ENCODE data around the gene U2AF1L4.
A peak's percentile ranks its signal among the peaks of the same experiment; 100 is the strongest.

Gene U2AF1L4

GRCh38 chr19:35756377-35757230 is 11.4 kb upstream of the U2AF1L4 start, which contains the start of gene HSPB6:
HSPB6 (minus strand) TSS chr19:35757029; CDS start chr19:35757008, 21 bp downstream.
- Histone ChIP-seq H3K9me3 (ENCODE audit: control insufficient read depth, insufficient read depth, low read length) (no peaks in the 10 kb centered on the region), H3K4me1 (ENCODE audit: insufficient read depth, low read length) (peaks cover 3% of the 10 kb centered on the region; the same call in 1 of the 2 replicates), H3K9ac (ENCODE audit: low read depth, low read length) (peak within 1 kb of the TSS; percentile 95), H3K36me3 (ENCODE audit: insufficient read depth, low read length) (no peaks in the 10 kb centered on the region)

DNA sequence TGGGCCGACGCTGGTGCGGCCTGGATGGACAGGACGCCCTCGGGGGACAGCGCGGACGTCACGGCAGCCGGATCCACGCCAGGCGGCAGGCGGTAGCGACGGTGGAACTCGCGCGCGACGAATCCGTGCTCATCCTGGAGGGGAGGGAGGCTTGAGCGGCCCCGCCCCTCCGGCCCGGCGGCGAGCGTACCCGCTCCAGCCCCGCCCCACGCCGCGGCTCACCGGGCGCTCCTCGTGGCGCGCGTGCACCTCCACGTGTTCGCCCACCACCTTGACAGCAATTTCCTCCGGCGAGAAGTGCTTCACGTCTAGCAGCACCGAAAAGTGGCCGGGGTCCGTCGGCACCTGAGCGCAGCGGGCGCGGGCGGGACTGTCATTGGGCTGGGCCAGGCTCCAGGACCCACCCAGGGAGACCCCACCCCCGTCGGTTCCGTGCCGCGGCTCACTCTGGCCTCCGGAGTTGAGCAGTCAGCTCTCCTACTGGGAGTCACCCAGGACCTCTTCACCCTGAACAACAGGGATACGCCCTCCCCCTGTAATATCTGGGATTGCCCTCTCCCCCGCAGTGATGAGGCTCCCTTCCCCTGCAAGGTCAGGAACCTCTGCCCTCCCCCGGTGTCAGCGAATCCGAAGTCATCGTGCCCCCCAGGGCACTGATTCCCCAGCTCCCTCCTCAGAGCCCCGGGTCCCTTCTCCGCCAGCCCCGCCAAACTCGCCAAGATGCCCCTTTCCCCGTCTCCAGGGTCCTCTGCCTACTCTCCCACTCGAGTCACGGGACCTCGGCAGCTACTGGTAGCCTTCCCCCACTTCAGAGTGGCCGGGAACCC is 10.5 kb upstream of the U2AF1L4 start:
- H3K4me1 ChIP-seq (ENCODE audit: insufficient read depth, low read length): peaks cover 3% of the 10 kb centered on the region; the same call in 1 of the 2 replicates
- no peaks in the 10 kb centered on the region for H3K9me3 ChIP-seq (ENCODE audit: control insufficient read depth, insufficient read depth, low read length)
- peak overlapping the region; percentile 95 for H3K9ac ChIP-seq (ENCODE audit: low read depth, low read length)

GRCh38 chr19:35755131-35755549 is 9.9 kb upstream of the U2AF1L4 start:
- Histone ChIP-seq H3K36me3 (ENCODE audit: insufficient read depth, low read length) (no peaks in the 10 kb centered on the region), H3K4me1 (ENCODE audit: insufficient read depth, low read length) (peaks cover 3% of the 10 kb centered on the region; the same call in 1 of the 2 replicates), H3K9ac (ENCODE audit: low read depth, low read length) (peak overlapping the region; percentile 95), H3K9me3 (ENCODE audit: control insufficient read depth, insufficient read depth, low read length) (no peaks in the 10 kb centered on the region)

More for the DNA sequence above, 10.5 kb upstream of the U2AF1L4 start:
- H3K36me3 ChIP-seq (ENCODE audit: insufficient read depth, low read length): no peaks in the 10 kb centered on the region

GRCh38 chr19:35754370-35755130 is 9.3 kb upstream of the U2AF1L4 start:
- Histone ChIP-seq H3K36me3 (ENCODE audit: insufficient read depth, low read length) (no peaks in the 10 kb centered on the region), H3K9ac (ENCODE audit: low read depth, low read length) (no peak overlapping the region), H3K9me3 (ENCODE audit: control insufficient read depth, insufficient read depth, low read length) (no peaks in the 10 kb centered on the region), H3K4me1 (ENCODE audit: insufficient read depth, low read length) (peaks cover 3% of the 10 kb centered on the region; the same call in 1 of the 2 replicates)

GRCh38 chr19:35753634-35754369 is 8.6 kb upstream of the U2AF1L4 start:
- H3K9ac ChIP-seq (ENCODE audit: low read depth, low read length): no peak overlapping the region
- H3K4me1 ChIP-seq (ENCODE audit: insufficient read depth, low read length): 0 out of 2 replicates have a peak, but pooled peaks cover 6% of the 10 kb centered on the region
- no peaks in the 10 kb centered on the region for H3K36me3 ChIP-seq (ENCODE audit: insufficient read depth, low read length)
- no peaks in the 10 kb centered on the region for H3K9me3 ChIP-seq (ENCODE audit: control insufficient read depth, insufficient read depth, low read length)

- Histone ChIP-seq H3K4me1 (ENCODE audit: insufficient read depth, low read length) (0 out of 2 replicates have a peak, but pooled peaks cover 6% of the 10 kb centered on the region), H3K9me3 (ENCODE audit: control insufficient read depth, insufficient read depth, low read length) (no peaks in the 10 kb centered on the region), H3K9ac (ENCODE audit: low read depth, low read length) (no peak overlapping the region), H3K36me3 (ENCODE audit: insufficient read depth, low read length) (no peaks in the 10 kb centered on the region)
These were observed 7.6 kb upstream of the U2AF1L4 start for GRCh38 chr19:35752746-35753350.

DNA sequence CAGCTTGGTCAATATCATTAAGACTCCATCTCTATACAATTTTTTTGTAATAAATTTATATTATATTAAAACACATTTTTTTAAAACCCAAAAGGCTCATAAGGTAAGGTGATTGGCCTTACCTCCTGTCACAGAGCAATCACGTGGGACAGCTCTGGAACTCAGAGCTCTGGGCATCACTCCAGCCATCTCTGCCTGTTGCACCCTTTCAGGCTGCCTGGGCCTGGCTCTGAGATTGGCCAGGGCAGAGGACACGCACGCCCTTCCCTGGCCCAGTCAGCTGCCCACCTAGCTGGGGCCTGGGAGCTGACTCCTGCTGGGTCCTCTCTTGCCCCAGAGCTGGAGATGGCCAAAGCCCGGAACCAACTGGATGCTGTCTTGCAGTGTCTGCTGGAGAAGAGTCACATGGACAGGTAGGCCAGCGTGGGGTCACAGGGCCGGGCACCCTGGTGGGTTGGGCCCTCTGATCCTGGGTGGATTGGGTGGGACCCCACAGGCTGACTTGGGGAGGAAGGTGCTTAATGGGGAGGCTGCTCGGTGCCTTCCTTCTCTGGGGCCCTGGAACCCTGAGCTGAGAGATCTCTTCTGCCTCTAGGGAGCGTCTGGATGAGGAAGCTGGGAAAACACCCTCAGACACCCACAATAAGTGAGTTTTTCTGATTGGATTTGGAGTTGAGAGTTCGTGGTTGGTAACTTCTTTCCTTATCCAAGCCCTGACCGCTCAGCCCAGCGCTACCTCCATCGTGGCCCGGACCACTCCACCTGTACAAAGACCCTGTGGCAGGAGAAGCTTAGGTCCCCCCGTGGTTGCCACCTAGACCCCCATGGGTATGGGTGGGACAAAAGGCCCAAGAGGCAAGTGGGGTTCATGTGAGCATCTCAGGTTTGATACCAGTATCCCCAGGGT is 6.9 kb upstream of the U2AF1L4 start:
- no peak overlapping the region for H3K9ac ChIP-seq (ENCODE audit: low read depth, low read length)

DNA sequence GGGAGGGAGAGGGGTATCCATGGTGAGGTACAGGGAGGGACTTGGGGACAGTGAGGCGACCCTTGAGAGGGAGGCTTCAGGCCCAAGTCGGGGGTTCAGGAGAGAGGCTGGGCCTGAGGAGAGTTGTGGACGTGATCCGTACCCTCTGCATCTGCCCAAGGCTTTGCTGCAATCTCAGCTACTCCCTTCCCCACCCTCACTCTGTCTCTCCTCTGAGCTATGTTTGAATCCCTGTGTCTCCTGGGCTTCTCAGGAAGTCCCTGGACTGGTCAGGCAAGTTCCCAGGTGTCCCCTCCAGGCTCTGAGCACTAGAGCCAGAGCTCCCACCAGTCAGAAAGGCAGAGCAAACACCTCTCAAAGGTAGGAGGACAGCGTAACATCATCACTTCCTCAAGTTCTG is 4.9 kb upstream of the U2AF1L4 start:
- Histone ChIP-seq H3K4me1 (ENCODE audit: insufficient read depth, low read length) (0 out of 2 replicates have a peak, but pooled peaks cover 5% of the 10 kb centered on the region), H3K9me3 (ENCODE audit: control insufficient read depth, insufficient read depth, low read length) (no peaks in the 10 kb centered on the region), H3K9ac (ENCODE audit: low read depth, low read length) (no peak overlapping the region), H3K36me3 (ENCODE audit: insufficient read depth, low read length) (no peaks in the 10 kb centered on the region)

More for the DNA sequence above, 6.9 kb upstream of the U2AF1L4 start:
- Histone ChIP-seq H3K4me1 (ENCODE audit: insufficient read depth, low read length) (0 out of 2 replicates have a peak, but pooled peaks cover 6% of the 10 kb centered on the region), H3K36me3 (ENCODE audit: insufficient read depth, low read length) (no peaks in the 10 kb centered on the region), H3K9me3 (ENCODE audit: control insufficient read depth, insufficient read depth, low read length) (no peaks in the 10 kb centered on the region)

- peak within 1 kb of the TSS; percentile 69 for H3K9ac ChIP-seq (ENCODE audit: low read depth, low read length)
- 0 out of 2 replicates have a peak, but pooled peaks cover 3% of the 10 kb centered on the region for H3K4me1 ChIP-seq (ENCODE audit: insufficient read depth, low read length)
- H3K9me3 ChIP-seq (ENCODE audit: control insufficient read depth, insufficient read depth, low read length): peaks cover 3% of the 10 kb centered on the region; the same call in 1 of the 2 replicates
- no peaks in the 10 kb centered on the region for H3K36me3 ChIP-seq (ENCODE audit: insufficient read depth, low read length)
These were observed 3.1 kb upstream of the U2AF1L4 start, which contains the start of gene LIN37 for GRCh38 chr19:35748106-35749020. LIN37 (plus strand) TSS chr19:35748576; CDS start chr19:35748725, 149 bp downstream.

DNA sequence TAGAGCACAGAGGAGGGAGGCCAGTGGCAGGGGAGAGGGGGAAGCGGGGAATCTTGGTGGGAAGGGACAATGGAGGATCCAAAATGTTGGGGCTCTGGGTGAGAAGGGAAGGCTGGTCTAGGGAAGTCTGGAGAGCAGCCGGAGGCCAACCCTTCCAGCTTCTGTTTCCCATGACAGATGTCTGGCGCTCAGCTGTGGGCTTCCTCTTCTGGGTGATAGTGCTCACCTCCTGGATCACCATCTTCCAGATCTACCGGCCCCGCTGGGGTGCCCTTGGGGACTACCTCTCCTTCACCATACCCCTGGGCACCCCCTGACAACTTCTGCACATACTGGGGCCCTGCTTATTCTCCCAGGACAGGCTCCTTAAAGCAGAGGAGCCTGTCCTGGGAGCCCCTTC is 1.3 kb upstream of the U2AF1L4 start:
- H3K9ac ChIP-seq (ENCODE audit: low read depth, low read length): peak overlapping the region; percentile 96; the same call in 1 of the 2 replicates
- H3K9me3 ChIP-seq (ENCODE audit: control insufficient read depth, insufficient read depth, low read length): peaks cover 3% of the 10 kb centered on the region; the same call in 1 of the 2 replicates
- H3K36me3 ChIP-seq (ENCODE audit: insufficient read depth, low read length): no peaks in the 10 kb centered on the region
- 0 out of 2 replicates have a peak, but pooled peaks cover 3% of the 10 kb centered on the region for H3K4me1 ChIP-seq (ENCODE audit: insufficient read depth, low read length)

GRCh38 chr19:35746087-35746462 is 857 bp upstream of the U2AF1L4 start:
- Histone ChIP-seq H3K4me1 (ENCODE audit: insufficient read depth, low read length) (0 out of 2 replicates have a peak, but pooled peaks cover 3% of the 10 kb centered on the region), H3K9ac (ENCODE audit: low read depth, low read length) (peak overlapping the region; percentile 96), H3K9me3 (ENCODE audit: control insufficient read depth, insufficient read depth, low read length) (peaks cover 3% of the 10 kb centered on the region; the same call in 1 of the 2 replicates), H3K36me3 (ENCODE audit: insufficient read depth, low read length) (no peaks in the 10 kb centered on the region)

Measured in ES-I3 (cell line).